HG03460 (cell line): ENCODE data around the gene VAMP8.
"Not testable (repeated sequence)": the region's sequence is repeated elsewhere in the genome, so short reads cannot be mapped to it uniquely, and the experiment has no call there.

ENCODE experiments used
- ATAC-seq: cut with Tn5 transposase; IDR thresholded peaks from one replicate; pipeline ENCODE4 v1.9.1; 2021; ENCODE audit not compliant: unreplicated experiment

Gene VAMP8

DNA sequence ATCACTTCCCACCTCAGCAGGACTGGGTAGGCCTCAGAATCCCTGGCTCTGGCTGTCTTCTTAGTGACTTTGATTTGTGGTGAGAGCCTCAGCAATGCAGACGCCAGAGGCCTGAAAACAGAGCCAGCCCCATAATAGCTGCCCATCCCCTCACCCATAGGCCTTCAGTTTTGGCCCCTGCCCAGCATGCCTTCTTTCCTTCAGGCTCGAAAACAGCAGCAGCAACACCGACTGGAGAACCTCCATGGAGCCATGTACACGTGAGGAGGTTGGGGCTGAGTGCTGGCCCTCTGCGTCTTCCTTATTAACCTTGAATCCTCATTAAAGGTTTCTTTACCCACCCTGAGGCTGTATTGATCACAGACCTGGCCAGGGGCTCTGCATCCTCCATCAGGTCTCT is 19.9 kb downstream of the VAMP8 start:
- ATAC-seq, result no peak

GRCh38 chr2:85598594-85599340 is 21.4 kb downstream of the VAMP8 start:
- ATAC-seq, result no peak

GRCh38 chr2:85599468-85600234 is 22.3 kb downstream of the VAMP8 start:
- no peak for ATAC-seq

DNA sequence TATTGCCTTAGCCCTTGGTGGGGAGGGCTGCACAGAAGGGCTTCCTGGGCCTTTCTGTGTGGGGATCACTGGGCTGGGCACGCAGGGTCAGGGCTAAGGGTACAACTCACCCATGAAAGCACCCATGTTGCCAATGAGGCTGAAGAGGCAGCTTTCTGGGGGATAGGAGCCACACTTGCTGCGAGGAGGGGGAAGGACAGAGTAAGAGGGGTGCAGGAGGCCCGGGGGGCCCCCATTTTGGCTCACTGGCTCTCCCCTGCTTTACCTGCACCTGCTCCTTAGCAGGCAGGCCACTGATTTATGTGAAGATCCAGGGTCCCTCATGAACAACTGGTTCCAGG is 22.8 kb downstream of the VAMP8 start:
- ATAC-seq, result no peak

GRCh38 chr2:85600951-85601770 is 23.8 kb downstream of the VAMP8 start:
- no peak for ATAC-seq

GRCh38 chr2:85601771-85602475 is 24.5 kb downstream of the VAMP8 start:
- peak; percentile 34 for ATAC-seq

DNA sequence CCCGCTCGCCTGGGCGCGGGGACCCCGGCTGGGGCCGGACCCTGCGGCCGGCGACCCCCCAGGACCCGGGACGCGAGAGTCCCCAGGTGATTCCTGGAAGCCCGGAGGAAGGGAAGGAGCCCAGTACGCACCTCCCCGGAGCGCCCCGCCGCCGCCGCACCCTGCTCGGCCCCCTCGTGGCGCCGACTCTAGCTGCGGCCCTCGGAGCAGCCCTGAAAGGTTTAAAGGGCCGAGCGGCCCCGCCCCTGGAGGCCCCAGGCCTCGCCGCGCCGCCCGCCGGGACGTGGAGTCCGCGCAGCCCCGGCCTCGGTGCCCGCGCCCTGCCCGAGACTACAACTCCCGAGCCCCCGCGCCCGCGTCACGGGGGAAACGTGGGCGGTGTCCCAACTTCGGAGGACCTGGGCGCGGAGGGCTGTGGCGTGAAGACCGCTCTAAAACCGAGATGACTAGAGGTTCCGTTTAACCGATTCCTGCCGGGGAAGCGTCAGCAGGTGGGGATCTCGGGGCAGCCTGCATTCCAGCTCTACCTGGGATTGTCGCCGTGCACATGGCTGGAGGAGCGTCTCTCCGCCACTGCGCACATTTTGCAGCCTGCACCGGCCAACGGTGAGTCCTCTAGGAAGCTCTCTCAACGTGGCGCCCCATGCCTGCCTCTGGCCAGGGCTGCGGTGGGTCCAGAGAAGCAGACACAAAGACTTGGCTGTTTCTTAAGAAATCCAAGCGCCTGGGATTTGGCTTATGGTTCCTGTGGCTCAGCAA is 25.3 kb downstream of the VAMP8 start, which contains the start of gene TMEM150A:
Gene TMEM150A (minus strand): TSS at position 223 of the 759 bp plus-strand sequence. CDS start 750 bp downstream, outside the sequence.
- peak; percentile 97 for ATAC-seq

DNA sequence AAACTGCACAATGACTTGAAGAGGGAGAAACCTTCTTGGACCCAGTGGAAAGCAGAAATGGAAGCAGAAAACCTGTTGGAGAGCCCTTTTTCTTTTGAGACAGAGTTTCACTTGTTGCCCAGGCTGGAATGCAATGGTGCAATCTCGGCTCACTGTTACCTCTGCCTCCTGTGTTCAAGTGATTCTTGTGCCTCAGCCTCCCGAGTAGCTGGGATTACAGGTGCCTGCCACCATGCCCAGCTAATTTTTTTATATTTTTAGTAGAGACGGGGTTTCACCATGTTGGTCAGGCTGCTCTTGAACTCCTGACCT is 26.7 kb downstream of the VAMP8 start:
- ATAC-seq, result not testable (repeated sequence)

GRCh38 chr2:85604568-85605339 is 27.4 kb downstream of the VAMP8 start:
- ATAC-seq, result no peak

DNA sequence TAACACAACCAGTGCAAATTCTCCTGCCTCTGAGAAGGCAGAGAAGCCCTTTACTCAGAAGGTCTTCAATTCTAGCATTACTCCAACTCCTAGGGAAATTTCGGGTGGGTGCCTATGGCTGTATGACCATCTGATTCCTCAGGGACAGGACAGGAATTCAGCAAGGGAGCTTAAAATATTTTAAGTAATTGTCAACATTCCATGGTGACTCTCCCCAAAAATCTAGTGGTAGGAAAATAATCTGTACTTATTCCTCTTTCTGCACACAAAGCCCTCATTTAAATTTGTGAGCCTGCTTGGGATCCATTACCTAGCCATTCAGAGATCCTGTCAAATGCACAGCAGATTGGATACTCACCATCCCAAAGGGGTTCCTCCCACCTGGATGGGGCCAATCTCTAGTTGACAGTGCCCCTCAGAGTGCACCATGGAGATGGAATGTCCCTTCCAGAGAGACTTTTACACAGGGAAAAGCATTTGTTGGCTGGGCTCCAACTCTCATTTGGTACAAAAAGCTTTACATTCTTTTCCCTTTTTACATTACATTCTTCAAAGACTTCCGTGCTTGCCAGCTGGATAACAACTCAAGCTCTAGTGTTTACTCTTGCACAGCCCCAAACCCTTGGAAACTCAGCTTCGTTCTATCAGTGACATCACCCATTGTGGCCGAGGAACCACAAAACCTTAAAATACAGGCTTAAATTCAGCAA is 28.2 kb downstream of the VAMP8 start:
- ATAC-seq, result no peak

GRCh38 chr2:85606116-85606455 is 28.7 kb downstream of the VAMP8 start:
- no peak for ATAC-seq

- ATAC-seq, result no peak
These were observed 30.2 kb downstream of the VAMP8 start for GRCh38 chr2:85607268-85608215.

GRCh38 chr2:85611217-85611704 is 33.9 kb downstream of the VAMP8 start:
- ATAC-seq, result peak; percentile 12

DNA sequence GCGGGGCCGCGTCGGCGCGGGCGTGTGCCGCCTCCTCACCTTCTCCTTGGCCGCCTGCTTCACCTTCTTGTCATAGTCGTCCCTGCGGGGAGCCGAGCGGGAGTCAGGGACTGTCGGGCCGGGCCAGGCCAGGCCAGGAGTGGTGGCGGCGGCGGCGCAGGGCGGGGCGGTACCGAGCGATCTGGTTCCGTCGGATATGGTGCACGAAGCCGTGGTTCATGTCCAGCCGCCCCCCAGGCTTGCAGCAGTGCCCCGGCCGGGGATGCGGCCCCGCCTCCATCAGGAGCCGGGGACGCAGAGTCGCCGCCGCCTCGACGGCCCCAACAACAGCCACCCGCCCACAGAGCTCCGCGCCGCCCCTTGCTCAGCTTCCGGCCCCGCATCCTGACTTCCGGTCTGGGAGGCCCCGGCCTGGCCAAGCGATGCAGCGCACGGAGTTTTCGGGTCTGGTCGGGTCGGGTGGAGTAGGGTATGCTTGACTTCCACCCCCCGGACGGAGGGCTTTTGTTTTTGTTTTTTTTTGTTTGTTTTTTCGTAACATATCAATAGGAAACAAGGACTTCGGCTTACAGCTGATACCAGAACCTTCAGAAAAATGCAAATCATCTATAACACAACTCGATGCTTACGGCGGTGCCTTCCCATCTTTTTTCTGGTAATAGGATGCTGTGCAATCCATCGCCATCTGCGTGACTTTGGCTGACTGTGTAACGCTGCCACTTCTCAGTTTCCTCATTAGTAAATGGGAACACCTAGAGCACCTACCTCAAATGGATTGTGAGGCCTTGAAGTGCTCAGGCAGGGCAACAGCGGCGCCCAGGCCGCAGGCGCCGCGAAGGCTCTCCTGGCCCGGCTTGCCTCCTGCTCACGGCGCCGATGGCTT is 34.6 kb downstream of the VAMP8 start, which contains the start of gene C2orf68:
Gene C2orf68 (minus strand): TSS at position 362 of the 883 bp plus-strand sequence. CDS start 82 bp downstream, at position 280.
- ATAC-seq, result peak; percentile 76

DNA sequence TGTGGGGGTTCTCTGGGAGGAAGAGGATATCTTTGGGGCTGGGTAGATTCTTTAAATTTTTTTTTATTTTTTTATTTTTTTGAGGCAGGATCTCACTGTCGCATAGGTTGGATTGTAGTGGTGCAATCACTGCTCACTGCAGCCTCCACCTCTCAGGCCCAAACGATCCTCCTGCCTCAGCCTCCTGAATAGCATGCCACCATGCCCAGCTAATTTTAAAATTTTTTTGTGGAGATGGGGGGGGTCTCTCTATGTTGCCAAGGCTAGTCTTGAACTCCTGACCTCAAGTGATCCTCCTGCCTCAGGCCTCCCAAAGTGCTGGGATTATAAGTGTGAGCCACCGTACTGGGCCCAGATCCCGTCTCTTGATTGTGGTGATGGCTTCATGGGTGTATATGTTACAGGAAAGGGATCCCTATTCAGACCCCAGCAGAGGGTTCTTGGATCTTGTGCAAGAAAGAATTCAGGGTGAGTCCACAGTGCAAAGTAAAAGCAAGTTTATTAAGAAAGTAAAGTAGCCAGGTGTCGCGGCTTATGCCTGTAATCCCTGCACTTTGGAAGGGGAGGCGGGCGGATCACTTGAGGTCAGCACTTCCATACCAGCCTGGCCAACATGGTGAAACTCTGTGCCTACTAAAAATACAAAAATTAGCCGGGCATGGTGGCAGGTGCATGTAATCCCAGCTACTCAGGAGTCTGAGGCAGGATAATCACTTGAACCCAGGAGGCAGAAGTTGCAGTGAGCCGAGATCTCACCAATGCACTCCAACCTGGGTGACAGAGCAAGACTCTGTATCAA is 36.5 kb downstream of the VAMP8 start:
- ATAC-seq, result no peak

DNA sequence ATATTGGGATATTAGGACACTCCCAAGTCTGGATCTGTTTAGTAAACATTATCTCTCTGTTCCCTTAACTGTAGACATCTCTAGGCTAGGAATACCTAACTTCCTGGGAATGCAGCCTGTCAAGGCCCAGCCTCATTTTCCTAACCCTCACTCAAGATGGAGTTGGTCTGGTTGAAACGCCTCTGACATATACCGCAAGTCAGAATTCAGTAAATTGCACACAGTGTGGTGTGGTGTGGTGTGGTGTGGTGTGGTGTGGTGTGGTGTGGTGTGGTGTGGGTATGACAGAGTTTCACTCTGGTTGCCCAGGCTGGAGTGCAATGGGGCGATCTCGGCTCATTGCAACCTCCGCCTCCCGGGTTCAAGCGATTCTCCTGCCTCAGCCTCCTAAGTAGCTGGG is 37.4 kb downstream of the VAMP8 start:
- not testable (repeated sequence) for ATAC-seq
